Large intestine (tissue), 3 donors: ENCODE measurements around the gene GAB1. TPM values are rescaled to one million over a fixed set of nuclear protein-coding genes. Genes with fewer than 3 reads are reported as not detected.

Source experiments
- DNase-seq, 2 donors: peaks; one replicate each; pipeline versions ENCODE4 v3.0.0 to v3.0.0-alpha.2; 2013
- H3K27ac ChIP-seq: one replicate; pipeline ENCODE4 v1.5.1; 2013; ENCODE audit warnings: low read length
- H3K27me3 ChIP-seq: 2 replicates; pipeline ENCODE4 v1.6.1; 2013; ENCODE audit warnings: low read length; ENCODE audit not compliant: control insufficient read depth, insufficient read depth
- H3K36me3 ChIP-seq: 2 replicates; pipeline ENCODE4 v1.6.1; 2013; ENCODE audit warnings: low read length; ENCODE audit not compliant: control insufficient read depth, insufficient read depth
- H3K4me1 ChIP-seq: one replicate; pipeline ENCODE4 v1.6.1; 2013; ENCODE audit warnings: low read length; ENCODE audit not compliant: control insufficient read depth, insufficient read depth
- H3K4me3 ChIP-seq: one replicate; pipeline ENCODE4 v1.5.1; 2013; ENCODE audit warnings: low read length
- H3K9me3 ChIP-seq: one replicate; pipeline ENCODE4 v1.6.1; 2013; ENCODE audit warnings: mild to moderate bottlenecking, low read depth, low read length, moderate library complexity; ENCODE audit not compliant: control insufficient read depth
- WGBS: methylation state at CpG from one replicate; pipeline ENCODE4 v1.1.5; 2013; ENCODE audit warnings: low lambda C conversion rate; ENCODE audit not compliant: insufficient coverage; 5-methylcytosine and 5-hydroxymethylcytosine counted together
- polyA plus RNA-seq: library from polyadenylated mRNA; unstranded; fragments of 120-200 nt; gene quantifications from one replicate; pipeline ENCODE4 v1.2.1, GENCODE V29; 2013

GAB1 gene
- polyA plus RNA-seq, 1 donor = 69.2 TPM

- DNase-seq = peak; percentile 99
- WGBS = no CpG with 5 or more reads among the region's 86 CpGs
- Histone ChIP-seq H3K27ac (peak within 1 kb of the TSS; percentile 99), H3K9me3 (no peaks in the 10 kb centered on the region), H3K27me3 (no peaks in the 10 kb centered on the region), H3K4me3 (peak within 1 kb of the TSS; percentile 92), H3K36me3 (peaks cover 9% of the 10 kb centered on the region), H3K4me1 (peaks cover 9% of the 10 kb centered on the region)
These were observed 176.9 kb downstream of the GAB1 start, which contains the start of gene SMARCA5 for GRCh38 chr4:143513314-143514168. Gene SMARCA5 (plus strand): TSS chr4:143513702. CDS start chr4:143513925, 223 bp downstream.

- Histone ChIP-seq H3K4me3 (peak overlapping the region; percentile 92), H3K27ac (peak overlapping the region; percentile 99), H3K9me3 (no peaks in the 10 kb centered on the region), H3K36me3 (peaks cover 9% of the 10 kb centered on the region), H3K4me1 (peaks cover 9% of the 10 kb centered on the region), H3K27me3 (no peaks in the 10 kb centered on the region)
- 0% methylated on average over 6 of the region's 13 CpGs for WGBS
- no peak for DNase-seq
These were observed 177.5 kb downstream of the GAB1 start for GRCh38 chr4:143514169-143514495.

- Histone ChIP-seq H3K9me3 (no peaks in the 10 kb centered on the region), H3K27me3 (no peaks in the 10 kb centered on the region), H3K27ac (peak overlapping the region; percentile 99), H3K4me3 (peak overlapping the region; percentile 92), H3K36me3 (peaks cover 13% of the 10 kb centered on the region), H3K4me1 (peaks cover 9% of the 10 kb centered on the region)
- no CpG with 5 or more reads among the region's 18 CpGs for WGBS
- peak; percentile 49 to 73 for DNase-seq
These were observed 177.8 kb downstream of the GAB1 start for GRCh38 chr4:143514497-143514896.

GRCh38 chr4:143514901-143515300 lies 178.2 kb downstream of the GAB1 start:
- peak overlapping the region; percentile 99 for H3K27ac ChIP-seq
- H3K4me1 ChIP-seq = peaks cover 9% of the 10 kb centered on the region
- H3K4me3 ChIP-seq = peak overlapping the region; percentile 92
- WGBS = 37% methylated on average over 2 of the region's 5 CpGs
- no peaks in the 10 kb centered on the region for H3K9me3 ChIP-seq
- no peak for DNase-seq
- no peaks in the 10 kb centered on the region for H3K27me3 ChIP-seq
- H3K36me3 ChIP-seq = peaks cover 16% of the 10 kb centered on the region

GRCh38 chr4:143515905-143516304 lies 179.2 kb downstream of the GAB1 start:
- Histone ChIP-seq H3K9me3 (no peaks in the 10 kb centered on the region), H3K4me3 (no peak overlapping the region), H3K27ac (no peak overlapping the region), H3K36me3 (peaks cover 19% of the 10 kb centered on the region), H3K27me3 (no peaks in the 10 kb centered on the region), H3K4me1 (peaks cover 9% of the 10 kb centered on the region)
- no peak for DNase-seq

GRCh38 chr4:143517764-143518163 lies 181.1 kb downstream of the GAB1 start:
- Histone ChIP-seq H3K36me3 (peaks cover 34% of the 10 kb centered on the region), H3K27ac (no peak overlapping the region), H3K4me1 (peaks cover 9% of the 10 kb centered on the region), H3K9me3 (no peaks in the 10 kb centered on the region), H3K4me3 (no peak overlapping the region), H3K27me3 (no peaks in the 10 kb centered on the region)
- DNase-seq = no peak
- no CpG with 5 or more reads among the region's 2 CpGs for WGBS

Other genes with a start within 250 kb of the GAB1 start
- gene USP38, start 152.0 kb upstream of the GAB1 start, polyA plus RNA-seq = 28.6 TPM
- gene SMARCA5, start 176.8 kb downstream of the GAB1 start, polyA plus RNA-seq = 46.3 TPM